GM19023 (cell line): ENCODE data around the gene COMTD1.
"Not testable (repeated sequence)": the region's sequence is repeated elsewhere in the genome, so short reads cannot be mapped to it uniquely, and the experiment has no call there.

ENCODE experiments used
- ATAC-seq: cut with Tn5 transposase; IDR thresholded peaks from one replicate; pipeline ENCODE4 v1.9.1; 2021; ENCODE audit warnings: mild to moderate bottlenecking, moderate library complexity; ENCODE audit not compliant: unreplicated experiment

Gene COMTD1

DNA sequence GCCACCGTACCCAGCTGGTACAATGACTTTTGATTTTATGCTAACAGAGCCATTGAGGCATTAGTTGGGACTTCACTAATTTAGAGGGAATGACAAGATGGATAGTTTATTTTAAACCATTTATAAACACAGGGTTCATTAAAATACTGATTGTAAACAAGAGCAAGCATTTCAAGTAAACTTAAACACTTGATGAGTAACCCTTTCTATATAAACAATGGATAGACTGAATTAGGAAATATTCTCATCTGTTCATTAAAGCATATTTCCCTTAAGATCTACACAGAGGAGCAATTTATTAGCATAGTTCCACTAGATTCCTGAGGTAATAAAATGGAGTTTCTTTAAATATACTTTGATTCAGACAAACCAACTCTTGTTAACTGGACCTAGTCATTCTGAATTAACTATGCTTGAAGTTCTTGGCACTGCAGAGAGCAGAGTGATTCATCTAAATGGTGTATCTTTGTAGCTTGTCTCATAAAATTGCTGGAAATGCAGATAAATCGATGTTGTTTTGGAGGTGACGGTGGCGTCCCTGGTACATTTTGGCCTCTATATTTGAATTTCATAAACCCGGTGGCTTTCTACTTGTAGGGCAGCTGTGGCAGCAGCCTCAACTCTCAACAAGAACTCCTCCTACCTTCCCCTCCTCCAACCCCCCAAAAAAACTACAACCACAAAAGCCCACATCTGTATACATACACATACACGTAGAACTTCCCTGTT is 40.6 kb downstream of the COMTD1 start:
- no peak for ATAC-seq

DNA sequence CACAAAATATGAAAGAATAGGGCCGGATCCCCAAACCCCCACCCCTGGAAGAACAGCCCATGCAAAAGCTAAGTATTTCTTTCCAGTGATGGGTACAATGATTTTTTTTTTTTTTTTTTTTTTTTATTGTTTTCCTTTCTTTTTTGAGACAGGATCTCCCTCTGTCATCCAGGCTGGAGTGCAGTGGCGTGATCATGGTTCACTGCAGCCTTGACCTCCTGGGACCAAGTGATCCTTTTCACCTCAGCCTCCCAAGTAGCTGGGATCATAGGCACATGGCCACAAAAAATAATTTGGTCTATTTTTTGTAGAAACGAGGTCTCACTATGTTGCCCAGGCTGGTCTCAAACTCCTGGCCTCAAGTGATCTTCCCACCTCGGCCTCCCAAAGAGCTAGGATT is 41.1 kb downstream of the COMTD1 start:
- ATAC-seq: not testable (repeated sequence)

DNA sequence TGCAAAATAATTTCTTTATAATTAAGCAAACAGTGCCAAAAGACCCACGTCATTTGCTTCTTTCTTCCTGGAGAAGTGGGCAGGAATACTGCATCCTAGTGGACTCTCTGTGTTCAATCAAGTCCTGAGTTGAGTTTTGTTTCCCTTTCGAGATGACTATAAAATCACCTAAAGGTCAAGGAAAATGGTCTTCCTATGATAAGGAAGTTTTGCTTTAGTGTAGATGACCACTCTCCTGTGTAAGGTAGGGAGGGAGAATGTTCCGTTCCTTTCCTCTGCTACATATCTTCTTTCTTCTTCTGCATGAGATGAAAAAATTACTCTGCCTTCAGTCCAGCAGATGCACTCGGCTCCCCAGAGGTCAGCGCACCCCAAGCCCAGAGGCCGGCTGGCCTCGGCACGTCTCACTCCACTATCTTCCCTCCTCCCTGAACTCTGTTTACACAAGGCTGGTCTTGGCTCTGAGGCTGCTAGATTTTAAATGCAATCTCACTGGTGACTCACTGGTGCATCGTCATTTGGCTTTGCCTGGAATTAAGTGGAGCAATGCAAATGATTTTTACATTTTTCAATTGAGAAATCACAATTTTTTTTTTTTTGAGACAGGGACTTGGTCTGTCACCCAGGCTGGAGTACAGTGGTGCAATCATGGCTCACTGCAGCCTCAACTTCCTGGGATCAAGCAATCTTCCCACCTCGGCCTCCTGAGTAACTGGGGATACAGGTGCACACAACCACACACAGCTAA is 43.8 kb downstream of the COMTD1 start:
- ATAC-seq: no peak

DNA sequence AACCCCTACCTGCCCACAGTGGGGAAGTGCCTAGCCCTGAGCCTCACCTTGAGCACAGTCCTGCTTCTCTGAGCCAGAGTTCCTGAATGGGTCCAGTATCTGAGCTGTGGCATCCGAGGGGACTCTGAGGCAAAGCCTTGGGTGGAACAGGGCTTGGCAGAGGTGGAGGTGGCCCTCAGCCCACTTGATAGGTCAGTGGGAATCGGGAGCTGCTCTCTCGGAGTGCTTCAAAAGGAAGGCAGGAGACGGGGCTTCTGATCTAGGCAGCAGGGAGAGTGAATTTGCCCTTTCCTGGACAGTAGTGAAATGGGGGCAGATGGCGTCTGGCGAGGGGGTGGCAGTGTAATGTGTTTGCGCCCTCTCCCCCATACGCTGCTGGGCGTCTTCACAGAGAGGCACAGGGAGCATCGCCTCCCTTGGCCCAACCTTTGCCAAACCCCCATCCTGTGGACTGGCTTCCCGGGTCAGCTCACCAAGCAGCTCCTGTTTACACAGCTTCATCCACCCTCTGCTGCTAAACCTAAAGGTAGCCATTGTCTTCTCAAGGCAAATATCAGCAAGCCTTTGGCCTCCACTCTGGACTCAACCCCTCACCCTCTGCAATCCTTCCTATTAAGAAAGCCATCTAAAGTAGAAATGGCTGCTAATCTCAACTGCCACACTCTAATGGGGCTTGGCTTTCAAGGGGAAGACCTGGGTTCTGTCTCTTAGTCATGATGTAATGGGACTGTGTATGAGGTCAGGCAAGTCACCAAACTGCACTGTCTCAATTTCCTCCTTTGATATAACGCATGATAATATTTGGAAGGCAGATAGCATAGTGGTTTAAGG is 46.3 kb downstream of the COMTD1 start:
- no peak for ATAC-seq

DNA sequence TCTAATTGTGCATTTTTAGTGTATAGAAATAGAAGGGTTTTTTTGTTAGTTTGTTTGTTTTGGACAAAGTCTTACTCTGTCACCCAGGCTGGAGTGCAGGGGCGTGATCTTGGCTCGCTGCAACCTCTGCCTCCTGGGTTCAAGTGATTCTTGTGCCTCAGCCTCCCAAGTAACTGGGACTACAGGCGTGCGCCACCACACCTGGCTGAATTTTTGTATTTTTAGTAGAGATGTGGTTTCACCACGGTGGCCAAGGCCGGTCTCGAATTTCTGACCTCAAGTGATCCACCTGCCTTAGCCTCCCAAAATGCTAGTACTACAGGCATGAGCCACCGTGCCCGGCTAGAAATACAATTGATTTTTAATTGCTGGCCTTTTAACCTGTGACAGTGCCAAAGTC is 47.2 kb downstream of the COMTD1 start:
- not testable (repeated sequence) for ATAC-seq

DNA sequence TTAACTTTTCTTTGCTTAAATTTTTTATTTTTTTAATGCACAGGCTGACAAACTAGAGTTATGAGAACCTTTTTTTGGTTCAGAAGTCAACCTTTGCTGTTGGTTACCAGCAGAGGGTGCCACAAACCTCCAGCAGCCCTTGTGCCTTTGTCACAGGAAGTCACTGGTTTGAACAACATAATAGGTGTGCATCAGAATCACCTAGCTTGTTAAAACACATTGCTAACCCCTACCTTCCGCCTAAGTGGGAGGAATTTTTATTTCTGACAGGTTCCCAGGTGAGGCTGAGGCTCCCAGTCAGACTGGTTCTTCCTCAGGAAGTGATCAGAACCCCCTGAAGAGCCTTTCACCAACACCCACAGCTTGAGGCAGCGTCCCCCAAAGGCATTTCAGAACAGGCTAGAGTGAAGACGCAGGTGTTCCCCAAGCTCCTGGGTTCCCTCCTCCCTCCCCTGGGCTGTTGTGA is 47.8 kb downstream of the COMTD1 start:
- no peak for ATAC-seq

DNA sequence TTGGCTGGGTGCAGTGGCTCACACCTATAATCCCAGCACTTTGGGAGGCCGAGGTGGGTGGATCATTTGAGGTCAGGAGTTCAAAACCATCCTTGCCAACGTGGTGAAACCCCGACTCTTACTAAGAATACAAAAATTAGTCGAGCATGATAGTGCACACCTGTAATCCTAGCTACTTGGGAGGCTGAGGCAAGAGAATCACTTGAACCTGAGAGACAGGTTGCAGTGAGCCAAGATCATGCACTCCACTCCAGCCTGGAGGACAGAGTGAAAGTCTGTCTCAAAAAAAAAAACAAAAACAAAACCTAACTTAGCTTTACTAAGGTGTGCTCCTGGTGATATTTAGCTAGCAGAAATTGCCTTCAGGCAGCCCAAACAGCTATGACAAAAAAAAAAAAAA is 49.4 kb downstream of the COMTD1 start:
- ATAC-seq: no peak
